D721Med (cell line): ENCODE measurements around the gene RCOR2.

ENCODE experiments used
- DNase-seq: peaks from one replicate; pipeline ENCODE4 v3.0.0; 2011; ENCODE audit warnings: low spot score; ENCODE audit not compliant: insufficient read length
- FAIRE-seq: peaks from 2 replicates; lab custom pipeline; 2011; peaks lifted over from hg19 to GRCh38; lab: Jason Lieb, UNC
- CTCF ChIP-seq: IDR thresholded peaks from 2 replicates; pipeline ENCODE4 v1.5.1; 2012; ENCODE audit warnings: mild to moderate bottlenecking, control low read depth; ENCODE audit not compliant: insufficient read depth; ENCODE audit errors: missing control alignments

Gene RCOR2

GRCh38 chr11:63862923-63863322 lies 54.0 kb downstream of the RCOR2 start:
- DNase-seq (no peak), FAIRE-seq (no peak)
- no peak for TF ChIP-seq CTCF
